CD4-positive, alpha-beta T cell treated with Interleukin-15 for 4 hours (primary cell): Measurements from ENCODE around the gene OR2AG2.
"Not testable (repeated sequence)": the region's sequence is repeated elsewhere in the genome, so short reads cannot be mapped to it uniquely, and the experiment has no call there.

Experiments used
- DNase-seq: peaks from one replicate; pipeline ENCODE4 v3.0.0-alpha.2; 2020; ENCODE audit warnings: low spot score

OR2AG2 gene, protein sequence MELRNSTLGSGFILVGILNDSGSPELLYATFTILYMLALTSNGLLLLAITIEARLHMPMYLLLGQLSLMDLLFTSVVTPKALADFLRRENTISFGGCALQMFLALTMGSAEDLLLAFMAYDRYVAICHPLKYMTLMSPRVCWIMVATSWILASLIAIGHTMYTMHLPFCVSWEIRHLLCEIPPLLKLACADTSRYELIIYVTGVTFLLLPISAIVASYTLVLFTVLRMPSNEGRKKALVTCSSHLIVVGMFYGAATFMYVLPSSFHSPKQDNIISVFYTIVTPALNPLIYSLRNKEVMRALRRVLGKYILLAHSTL

DNA sequence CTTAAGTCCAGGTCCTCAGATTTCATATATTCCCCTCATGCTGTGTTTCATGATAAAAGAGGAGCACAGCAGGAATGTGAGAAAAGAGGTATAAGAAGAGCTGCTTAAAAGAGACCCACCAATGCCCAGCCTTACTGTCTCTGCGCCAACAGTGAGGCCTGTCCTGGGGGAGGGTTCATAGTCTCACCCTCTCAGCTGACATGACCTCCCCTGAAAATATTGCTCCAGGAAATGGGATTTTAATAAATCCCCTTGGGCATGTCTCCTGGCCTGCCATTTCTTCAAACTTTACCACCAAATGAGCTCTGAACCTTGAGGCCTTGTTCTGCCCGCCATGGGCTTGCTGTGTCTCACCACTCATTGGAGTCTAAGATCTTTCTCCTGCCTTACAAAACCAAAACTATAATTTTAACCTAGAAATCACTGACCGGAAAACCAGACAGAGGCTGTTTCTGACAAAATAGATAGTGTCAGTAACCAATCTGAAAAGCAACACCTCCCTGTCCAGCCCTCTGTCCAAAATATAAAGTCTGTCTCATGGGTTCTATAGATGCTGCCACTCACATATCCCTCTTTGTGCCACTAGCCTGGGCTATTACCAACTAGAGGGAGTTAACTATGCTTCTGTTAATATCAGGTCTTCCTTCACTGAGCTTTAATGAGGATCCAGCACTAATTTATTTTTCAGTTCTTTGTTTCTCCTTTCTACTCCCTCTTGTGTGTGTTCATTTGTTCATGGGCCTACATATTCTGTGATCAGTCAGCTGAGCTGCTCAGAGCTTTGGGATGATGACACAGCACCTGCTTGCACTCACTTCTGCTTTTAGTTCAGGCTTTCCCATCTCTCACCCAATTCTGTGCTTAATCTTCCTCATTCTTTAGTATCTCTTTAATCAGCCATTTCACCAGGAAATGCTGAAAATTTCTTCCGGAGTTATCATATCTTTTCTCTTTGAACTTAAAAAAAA, at the start of gene OR2AG2:
OR2AG2 (minus strand) TSS at position 51 of the 968 bp plus-strand sequence. CDS start 3,019 bp downstream, outside the sequence.
- no peak for DNase-seq

DNA sequence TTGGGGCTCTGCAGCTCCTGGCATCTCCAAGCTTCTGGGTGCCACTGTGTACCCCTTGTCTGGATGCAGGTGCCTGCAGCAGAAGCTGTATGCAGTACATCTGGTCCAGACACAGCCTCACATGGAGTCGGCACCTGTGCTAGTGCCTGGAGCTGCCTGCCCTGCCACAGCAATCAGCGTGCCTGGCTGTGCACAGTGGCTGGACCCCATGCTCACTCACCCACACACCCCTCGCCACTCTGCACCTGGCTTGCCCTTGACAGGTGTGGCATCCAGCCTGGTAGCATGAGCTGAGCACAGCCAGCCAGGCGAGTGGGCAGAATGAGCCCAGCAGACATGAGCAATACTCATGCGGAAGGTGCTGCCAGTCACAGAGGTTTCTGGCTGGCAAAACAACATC, 47.2 kb upstream of the OR2AG2 start:
- DNase-seq = no peak

DNA sequence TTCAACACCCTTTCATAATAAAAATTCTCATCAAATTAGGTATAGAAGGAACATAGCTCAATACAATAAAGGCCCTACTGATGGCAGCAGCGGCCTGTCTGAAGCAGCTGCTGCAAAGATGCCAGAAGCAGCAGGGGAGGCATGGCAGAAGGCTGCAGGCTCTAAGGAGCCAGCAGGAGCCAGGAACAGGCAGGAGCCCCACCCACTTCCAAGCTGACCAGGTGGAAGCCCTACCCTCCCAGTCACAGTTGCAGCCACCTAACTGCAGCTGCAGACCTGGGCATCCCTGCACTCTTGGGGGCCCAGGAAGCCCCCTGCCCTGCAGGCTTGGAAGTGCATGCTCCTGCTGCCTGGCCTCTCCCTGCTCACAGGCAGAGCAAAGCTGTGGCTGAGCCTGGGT, 45.9 kb upstream of the OR2AG2 start:
- no peak for DNase-seq

DNA sequence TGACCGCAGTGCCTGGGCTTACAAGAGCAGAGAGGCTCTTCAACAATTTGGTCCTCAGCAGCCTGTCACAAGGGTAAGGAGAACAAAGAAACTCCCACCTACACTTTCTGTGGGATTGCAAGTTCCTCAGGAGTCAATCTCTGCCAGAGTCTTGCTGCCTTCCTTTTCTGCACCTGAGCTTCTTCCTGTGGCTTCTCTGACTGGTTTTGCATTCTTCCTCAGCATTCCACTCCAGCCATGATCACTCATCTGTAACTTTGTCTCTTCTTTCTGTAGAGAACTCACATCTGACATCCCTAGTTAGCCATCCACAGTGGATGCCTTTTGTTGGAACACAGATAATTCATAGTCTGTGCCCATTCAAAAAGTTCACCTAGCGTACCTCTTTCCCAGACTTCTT, 41.9 kb upstream of the OR2AG2 start:
- no peak for DNase-seq

DNA sequence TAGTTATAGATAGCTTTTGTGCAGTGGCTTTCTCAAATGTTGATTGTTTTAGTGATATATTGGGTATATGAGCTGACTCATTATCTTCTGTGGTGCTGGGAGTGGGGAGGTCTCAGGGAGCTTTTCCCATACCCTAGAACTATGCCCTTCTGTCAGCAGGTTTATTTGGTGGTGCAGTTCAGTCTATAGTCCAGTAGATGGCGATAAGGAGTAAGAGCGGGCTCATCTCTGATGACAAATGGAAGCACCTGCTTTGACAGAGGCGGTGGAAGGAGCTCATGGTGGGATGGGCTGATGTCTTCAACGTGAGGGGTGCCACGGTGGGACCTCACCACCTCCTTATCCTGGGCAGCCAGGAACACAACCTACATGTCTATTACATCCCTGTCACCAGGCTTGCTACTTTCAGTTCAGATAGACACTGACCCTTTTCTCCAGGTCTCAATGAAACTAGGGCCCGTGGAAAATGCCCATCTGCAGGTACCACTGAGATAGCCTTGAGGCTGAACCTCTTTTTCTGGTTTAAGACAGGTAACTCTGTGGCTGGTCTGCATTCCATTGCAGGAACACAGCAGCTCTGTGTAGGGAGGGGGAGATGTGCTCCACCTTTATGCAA, 40.7 kb upstream of the OR2AG2 start:
- peak; percentile 59 for DNase-seq

DNA sequence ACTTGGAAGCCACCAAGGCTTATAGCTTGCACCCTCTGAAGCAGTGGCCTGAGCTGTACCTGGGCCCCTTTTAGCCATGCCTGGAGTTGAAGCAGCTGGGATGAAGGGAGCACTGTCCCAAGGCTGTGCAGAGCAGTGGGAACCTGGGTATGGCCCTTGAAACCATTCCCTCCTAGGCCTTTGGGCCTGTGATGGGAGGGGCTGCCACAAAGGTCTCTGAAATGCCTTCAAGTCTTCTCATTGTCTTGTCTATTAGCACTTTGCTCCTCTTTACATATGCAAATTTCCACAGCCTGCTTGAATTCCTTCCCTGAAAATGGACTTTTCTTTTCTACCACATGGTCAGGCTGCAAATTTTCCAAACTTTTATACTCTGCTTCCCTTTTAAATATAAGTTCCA, 29.3 kb upstream of the OR2AG2 start:
- not testable (repeated sequence) for DNase-seq

DNA sequence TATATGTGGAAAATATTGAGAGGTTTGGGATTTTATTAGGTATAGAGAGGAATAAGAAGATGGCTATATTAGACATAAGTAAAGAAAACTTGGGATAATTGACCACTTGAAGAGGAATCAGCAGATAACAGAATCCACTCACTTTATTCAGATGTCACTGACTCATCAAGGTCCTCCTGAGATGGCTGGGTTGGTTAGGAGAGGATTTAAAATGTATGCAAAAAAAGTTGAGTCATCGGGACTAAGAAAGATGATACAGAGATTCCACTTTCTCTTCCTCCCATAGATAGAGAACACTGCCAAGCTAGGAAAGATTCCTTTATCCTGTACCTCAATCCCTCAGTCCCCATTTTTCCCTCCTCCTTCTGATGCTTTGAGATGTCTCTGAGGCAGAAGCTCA, 27.6 kb upstream of the OR2AG2 start, which contains the start of gene OR6A2:
OR6A2 (minus strand) TSS at position 288 of the 400 bp plus-strand sequence. CDS start 3,981 bp downstream, outside the sequence.
- no peak for DNase-seq

DNA sequence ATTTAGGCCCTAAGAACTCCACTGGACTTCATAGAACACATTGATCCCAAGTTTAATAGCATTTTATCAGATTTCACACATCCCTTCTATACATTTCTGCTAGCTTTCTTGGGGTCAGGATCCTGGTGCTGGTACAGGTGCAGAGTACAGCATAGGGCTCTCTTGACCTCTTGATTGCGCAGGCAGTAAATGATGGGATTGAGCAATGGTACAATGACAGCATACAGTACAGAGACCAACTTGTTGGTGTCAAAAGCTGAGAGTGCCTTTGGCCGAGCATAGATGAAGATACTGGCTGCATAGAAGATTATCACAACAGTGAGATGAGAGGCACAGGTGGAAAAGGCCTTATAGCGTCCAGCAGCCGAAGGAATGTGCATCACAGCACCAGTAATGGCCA, 22.9 kb upstream of the OR2AG2 start:
- DNase-seq = no peak

DNA sequence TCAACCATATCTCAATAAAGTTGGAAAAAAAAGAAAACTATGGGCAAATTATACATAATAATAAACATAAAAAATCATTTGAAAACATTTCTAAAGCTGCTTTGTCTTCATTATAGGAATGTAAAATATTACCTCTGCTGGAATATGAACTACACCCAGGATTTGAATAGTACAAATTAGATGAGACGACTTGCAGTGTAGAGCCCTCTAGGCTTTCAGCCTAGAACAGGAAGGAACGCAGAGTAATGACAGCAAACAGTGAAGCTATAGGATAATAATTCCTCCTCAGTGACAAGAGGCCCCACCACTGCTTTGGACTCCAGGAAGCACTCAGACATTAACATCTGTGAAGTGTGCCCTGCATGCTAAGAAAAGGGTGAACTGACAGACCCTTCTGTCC, 18.8 kb upstream of the OR2AG2 start:
- DNase-seq = no peak

DNA sequence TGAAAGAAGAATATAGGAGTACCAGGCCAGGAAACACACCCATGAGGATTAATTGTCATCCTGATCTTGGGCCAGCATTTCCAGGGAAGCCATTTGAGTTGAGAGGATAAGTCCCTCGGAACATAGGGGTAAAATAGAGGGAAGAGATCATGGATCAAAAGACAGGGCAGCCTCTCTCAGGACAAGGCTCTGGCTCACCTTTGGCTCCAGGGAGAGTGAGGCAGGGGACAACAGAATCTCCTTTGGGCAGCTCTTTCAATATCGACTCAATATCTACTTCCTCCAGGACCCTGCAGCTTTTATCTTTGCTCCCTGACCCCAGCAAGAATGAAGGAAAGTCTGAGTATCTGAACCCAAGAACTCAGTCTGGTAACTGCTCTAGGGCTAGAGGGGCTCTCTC, 10.9 kb upstream of the OR2AG2 start, which contains the start of gene OR2AG1:
OR2AG1 (plus strand) TSS at position 301 of the 400 bp plus-strand sequence. CDS start 2,018 bp downstream, outside the sequence.
- no peak for DNase-seq

DNA sequence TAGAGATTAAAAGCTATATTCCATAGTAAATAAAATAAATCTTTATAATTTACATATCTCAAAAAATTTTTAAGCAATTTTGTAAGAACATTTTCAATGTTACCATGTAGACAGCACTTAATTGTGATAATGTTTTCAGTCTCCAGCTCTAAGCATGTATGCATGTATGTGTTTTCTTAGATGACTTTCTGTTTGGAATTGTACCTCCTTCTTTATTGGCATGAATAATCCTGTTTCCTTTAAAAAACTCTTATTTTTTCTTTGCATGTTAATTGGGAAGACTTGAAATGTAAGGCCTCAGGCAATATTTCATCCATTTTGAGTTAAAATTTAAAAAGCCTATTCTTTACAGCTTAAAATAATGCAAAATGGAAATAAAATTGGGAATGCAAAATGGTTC, 9.1 kb upstream of the OR2AG2 start:
- DNase-seq = no peak

DNA sequence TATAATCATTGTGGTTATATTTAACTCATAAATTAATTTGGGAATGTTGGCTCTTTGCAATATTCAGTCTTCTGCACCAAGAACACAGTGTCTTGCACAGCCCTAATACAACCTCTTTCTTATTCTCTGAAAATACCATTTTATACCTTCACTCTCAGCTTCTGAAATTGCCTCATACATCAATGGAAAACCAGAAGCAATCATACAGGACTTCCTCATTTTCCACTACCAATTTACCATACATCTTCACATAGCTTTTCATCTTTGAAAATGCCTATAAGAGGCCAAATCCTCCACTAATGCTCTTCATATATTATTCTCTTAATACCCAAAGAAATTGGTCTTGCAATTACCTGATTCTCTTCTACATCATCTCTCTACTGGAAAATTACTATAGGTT, 6.7 kb upstream of the OR2AG2 start:
- DNase-seq = no peak

DNA sequence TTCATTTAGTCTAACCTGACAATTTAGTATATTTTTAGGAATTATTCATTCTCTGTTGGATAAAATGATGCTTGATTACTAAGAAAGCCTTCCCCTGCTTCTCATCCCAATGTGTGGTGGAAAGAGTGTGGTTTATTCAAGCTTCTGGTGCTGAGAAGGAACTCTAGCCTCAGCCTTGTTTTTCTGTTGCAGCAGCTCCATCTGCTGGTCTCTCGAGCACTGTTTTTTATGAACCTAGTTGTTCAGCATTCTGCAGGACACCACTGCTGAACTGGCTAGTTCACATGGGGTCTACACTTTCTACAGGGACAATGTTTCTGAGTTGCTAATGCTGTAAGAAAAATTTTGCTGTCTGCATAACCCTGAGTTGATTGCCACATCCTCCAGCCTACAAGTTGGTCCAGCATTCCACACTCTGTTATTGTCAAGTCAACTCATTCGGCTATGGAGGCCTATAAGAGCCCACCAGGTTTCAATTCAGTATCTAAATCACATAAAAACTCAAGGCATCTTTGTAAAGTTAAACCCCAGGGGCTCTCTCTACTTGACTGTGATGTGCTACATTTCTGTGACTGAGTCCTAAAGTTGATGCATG, 14.3 kb downstream of the OR2AG2 start:
- peak; percentile 71 for DNase-seq

DNA sequence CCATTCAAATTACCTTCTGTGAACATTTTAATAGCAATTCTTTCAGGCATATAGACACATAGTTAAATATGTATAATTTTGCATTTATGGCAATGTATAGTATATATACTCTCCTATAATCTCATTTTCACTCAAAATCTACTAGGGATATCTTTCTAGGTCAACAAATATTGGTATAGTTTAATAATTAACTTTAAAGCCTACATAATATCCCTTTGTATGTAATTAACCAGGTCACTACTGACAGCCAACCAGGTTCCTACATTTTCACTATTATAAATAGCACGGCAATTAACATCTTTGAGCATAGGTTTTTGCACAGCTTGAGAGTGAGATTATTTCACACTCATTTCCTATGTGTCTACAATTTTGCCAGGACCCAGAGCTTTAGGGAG, 15.8 kb downstream of the OR2AG2 start:
- no peak for DNase-seq

DNA sequence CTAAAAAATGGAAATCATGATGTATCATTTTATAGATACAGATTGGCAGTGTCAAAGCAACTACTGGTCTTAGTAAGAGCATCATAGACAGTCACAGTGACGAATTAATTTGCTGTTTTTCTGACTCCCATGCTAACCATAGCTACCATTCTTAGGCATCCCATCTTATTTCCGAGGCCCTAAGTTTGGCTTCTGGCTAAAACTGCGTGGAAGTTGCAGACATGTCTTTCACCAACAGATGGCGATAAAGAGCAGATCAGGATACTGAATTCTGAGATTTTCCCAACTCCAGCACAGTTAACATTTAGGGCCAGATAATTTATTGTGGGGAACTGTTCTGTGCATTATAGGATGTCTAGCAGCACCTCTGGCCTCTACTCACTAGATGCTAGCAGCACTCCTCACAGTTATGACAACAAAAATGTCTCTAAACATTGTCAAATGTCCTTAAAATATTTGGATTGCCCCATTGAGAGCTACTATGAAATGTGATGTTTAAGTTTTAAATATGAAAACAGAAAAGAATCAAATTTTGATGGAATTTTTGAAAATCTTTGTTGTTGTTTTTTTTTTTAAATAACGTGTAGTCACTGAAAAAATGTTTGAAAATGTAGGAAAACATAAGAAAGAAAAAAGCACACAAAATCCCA, 16.3 kb downstream of the OR2AG2 start:
- peak; percentile 60 for DNase-seq

DNA sequence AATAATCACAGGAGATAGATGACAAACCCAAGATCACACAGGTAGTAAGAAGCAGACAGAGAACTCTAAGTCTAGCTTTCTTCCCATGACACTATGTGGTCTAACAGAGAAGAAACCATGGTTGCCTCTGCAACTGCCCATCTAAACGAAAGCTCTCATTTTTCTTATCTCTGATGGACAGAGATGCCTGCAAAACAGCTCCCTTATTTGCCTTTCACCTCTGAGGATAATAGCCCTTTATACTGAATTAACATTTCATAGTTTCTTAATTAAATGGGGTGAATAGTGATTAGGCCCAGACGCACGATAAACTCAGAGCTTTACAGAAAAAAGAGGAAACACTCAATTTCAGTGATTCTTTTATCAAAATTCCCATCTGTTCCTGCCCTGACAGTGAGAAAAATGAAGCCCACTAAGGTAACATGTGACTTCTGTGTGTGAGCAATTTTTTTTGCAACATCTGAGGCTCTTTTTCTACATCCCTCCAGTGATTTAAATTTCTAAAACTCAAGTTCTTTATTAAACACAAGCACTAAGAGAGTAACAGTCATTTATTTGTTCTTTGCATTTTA, 24.6 kb downstream of the OR2AG2 start:
- DNase-seq = no peak

DNA sequence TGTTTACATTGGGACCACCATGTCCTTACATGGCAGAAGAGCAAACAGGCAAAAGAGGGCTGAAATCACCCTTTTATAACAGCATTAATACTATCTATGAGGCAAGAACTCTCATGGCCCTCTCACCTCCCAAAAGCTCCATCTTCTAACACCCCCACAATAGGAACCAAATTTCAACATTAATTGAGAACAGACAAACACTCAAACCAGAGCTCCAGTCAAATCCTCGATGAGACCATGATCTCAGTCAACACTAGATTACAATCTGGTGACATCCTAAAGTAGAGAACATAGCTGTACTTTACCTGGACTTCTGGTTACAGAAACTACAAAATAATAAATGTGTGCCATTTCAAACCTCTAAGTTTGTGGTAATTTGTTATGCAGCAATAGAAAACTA, 25.1 kb downstream of the OR2AG2 start:
- DNase-seq = no peak

DNA sequence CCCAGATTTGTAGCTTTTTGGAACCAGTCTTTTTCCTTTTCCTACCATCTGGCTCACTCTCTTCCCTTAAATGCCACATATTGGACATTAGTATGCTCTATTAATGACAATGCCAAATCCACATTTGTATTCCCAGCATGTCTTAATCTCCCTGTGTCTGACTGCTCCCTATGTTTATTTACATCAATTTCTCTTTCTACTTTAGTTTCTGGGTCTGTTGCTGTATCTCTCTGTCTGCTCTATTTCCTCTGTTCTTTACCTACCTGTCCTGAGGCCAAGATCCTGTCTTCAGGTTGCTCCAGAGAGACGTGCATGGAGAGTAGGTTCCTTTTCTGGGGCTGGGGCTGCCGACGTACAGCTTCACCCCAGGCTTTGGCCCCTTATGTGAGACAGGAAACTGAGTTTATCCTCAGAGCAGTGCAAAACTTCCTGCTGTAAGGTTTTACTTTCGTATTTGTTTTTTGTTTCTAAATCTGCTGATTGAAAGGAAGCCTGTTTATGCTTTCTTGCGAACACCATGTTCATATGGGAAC, 25.6 kb downstream of the OR2AG2 start:
- peak; percentile 58 for DNase-seq

DNA sequence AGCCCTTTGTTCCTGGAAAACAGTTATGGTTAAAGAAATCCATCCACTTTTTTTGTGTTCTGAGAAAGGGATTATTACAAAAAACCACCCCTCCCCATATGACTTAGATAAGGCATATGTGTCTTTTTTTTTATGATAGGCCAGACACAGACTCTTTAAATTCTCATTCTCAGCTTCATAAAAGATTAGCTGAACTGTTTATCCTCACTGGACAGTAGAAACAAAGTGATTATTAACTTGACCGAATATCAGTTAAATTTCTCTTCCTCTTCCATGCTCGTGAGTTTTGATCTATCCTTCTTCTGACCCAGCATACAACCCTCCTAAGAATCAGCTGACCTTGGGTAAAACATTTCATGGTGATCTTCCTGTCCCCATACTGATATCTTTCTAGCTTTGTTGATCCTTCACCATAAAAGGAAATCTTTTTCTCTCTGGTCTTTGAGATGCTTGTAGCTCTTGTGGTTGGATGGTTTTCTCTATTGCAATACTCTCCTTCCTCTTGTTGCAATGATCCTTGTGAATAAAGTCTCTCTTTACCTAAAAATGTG, 26.2 kb downstream of the OR2AG2 start:
- DNase-seq = peak; percentile 44

DNA sequence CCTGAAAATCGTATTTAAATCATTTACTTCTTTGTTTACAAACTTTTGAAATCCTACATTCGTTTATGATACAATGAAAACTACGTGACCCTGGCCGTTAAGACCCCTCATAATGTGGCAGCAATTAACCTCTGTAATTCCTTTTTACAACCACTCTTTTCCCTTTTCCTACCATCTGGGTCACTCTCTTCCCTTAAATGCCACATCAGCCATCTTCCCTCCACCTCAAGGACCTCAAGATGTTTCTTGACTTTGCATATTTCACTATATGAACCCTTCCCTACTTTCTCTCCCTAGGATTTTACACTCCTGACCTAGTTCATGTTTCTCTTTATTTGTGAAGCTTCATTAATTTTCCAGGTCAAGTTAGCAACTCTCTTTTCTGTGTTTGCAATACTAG, 26.8 kb downstream of the OR2AG2 start:
- DNase-seq = no peak

DNA sequence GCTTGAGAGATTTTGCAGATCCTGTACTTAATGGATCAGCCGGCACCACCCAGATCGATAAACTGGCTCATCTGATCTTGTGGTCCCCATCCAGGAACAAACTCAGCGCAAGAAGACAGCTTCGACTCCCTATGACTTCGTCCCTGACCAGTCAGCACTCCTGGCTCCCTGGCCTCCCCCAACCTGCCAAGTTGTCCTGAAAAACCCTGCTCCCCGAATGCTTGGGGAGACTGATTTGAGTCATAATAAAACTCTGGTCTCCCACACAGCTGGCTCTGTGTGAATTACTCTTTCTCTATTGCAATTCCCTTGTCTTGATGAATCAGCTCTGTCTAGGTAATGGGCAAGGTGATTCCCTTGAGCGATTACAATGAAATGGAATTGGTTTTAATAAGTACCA, 29.5 kb downstream of the OR2AG2 start:
- DNase-seq = peak; percentile 18
